Adrenal gland (tissue), 5 donors: ENCODE results near the gene RAB40A.

Experiments
- POLR2A ChIP-seq, 2 donors: fragments of 450-650 bp; IDR thresholded peaks; one replicate each; pipeline ENCODE4 v1.6.1; 2017; ENCODE audit warnings: antibody characterized with exemption in 2 of 2, mild to moderate bottlenecking in 2 of 2, moderate library complexity in 1 of 2
- TF ChIP-seq, protein P1 (sequence below), 6 experiments: fragments of 450-650 bp in 4 of 6; fragments of 200-600 bp in 2 of 6; sonication (generic) in 1 of 6; IDR thresholded peaks; 1 replicate in 5 of 6; 2 replicates in 1 of 6; pipeline versions ENCODE4 v1.5.1 to v1.8.0; 2016 to 2021; ENCODE audit warnings: antibody characterized with exemption in 6 of 6, mild to moderate bottlenecking in 2 of 6, moderate library complexity in 1 of 6
- donor health status: DM: no; HTN: no; CAD: no.

DNA sequence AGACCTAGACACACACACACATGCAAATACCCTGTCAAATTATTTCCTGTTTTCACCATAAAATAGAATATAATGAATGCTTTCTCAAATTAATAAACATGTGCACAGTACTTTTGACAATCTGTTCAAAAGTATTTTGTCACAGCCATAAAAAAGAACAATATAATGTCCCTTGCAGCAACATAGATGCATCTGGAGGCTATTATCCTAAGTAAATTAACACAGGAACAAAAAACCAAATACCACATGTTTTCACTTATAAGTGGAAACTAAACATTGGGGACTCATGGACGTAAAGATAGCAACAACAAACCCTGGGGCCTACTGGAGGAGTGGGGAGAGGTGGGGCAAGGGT lies 15.5 kb downstream of the RAB40A start:
- no peak for TF ChIP-seq POLR2A (IDR thresholded peaks at IDR 0.05)
- TF ChIP-seq, protein P1, sequence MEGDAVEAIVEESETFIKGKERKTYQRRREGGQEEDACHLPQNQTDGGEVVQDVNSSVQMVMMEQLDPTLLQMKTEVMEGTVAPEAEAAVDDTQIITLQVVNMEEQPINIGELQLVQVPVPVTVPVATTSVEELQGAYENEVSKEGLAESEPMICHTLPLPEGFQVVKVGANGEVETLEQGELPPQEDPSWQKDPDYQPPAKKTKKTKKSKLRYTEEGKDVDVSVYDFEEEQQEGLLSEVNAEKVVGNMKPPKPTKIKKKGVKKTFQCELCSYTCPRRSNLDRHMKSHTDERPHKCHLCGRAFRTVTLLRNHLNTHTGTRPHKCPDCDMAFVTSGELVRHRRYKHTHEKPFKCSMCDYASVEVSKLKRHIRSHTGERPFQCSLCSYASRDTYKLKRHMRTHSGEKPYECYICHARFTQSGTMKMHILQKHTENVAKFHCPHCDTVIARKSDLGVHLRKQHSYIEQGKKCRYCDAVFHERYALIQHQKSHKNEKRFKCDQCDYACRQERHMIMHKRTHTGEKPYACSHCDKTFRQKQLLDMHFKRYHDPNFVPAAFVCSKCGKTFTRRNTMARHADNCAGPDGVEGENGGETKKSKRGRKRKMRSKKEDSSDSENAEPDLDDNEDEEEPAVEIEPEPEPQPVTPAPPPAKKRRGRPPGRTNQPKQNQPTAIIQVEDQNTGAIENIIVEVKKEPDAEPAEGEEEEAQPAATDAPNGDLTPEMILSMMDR (IDR thresholded peaks at IDR 0.05), result no peak
